HepG2 (cell line): ENCODE measurements around the gene PASK. TPM values are rescaled to one million over a fixed set of nuclear protein-coding genes. Genes with fewer than 3 reads are reported as not detected.

Source experiments
- ATAC-seq: fragments of 200-7000 bp; cut with Tn5 transposase; 3 replicates; pipeline ENCODE4 v1.9.1; 2020; ENCODE audit warnings: mild to moderate bottlenecking, moderate library complexity
- BruUV-seq: library from RNA; stranded (reverse); fragments of 400-500 nt; replicated peaks from 2 replicates; lab custom pipeline; 2021; lab: Mats Ljungman, UMichigan
- CTCF ChIA-PET: fragments of 300-600 bp; formaldehyde crosslinking; extraction: SDS; loops from one replicate; lab custom pipeline; 2021; ENCODE audit warnings: low total read pairs, inconsistent platforms, low intra/inter-chr PET ratio; lab: Yijun Ruan, JAX
- POLR2A ChIA-PET: fragments of 350-600 bp; sonication (Branson Sonifier 250); formaldehyde crosslinking; loops from one replicate; lab custom pipeline; 2020; ENCODE audit warnings: antibody characterized with exemption, inconsistent platforms; lab: Yijun Ruan, JAX
- DNase-seq: peaks from one replicate; pipeline ENCODE4 v3.0.0-alpha.2; 2015; ENCODE audit warnings: low spot score
- FAIRE-seq: peaks from 3 replicates; lab custom pipeline; 2011; peaks lifted over from hg19 to GRCh38; lab: Jason Lieb, UNC
- H2AFZ ChIP-seq: one replicate; pipeline ENCODE4 v1.6.1; 2011; ENCODE audit warnings: low read length, inconsistent platforms
- H3K27ac ChIP-seq: fragments of 300-600 bp; 3 replicates; pipeline ENCODE4 v1.8.0; 2011; ENCODE audit warnings: mixed run types, mild to moderate bottlenecking, mixed read lengths, low read length, inconsistent platforms; ENCODE audit not compliant: insufficient read depth; ENCODE audit errors: extremely low read length
- H3K27me3 ChIP-seq, 2 experiments: fragments of 200-600 bp in 1 of 2; 2 replicates in 1 of 2; 3 replicates in 1 of 2; pipeline versions ENCODE4 v1.6.0 to v1.8.0; 2011; ENCODE audit warnings: low read length in 2 of 2, mild to moderate bottlenecking in 2 of 2, moderate library complexity in 2 of 2, inconsistent platforms in 1 of 2; ENCODE audit not compliant: insufficient read depth in 2 of 2, control insufficient read depth in 1 of 2
- H3K36me3 ChIP-seq, 2 experiments: fragments of 200-600 bp in 1 of 2; replicated peaks in 1 of 2; 2 replicates in 1 of 2; 3 replicates in 1 of 2; pipeline versions ENCODE4 v1.5.1 to v1.8.0; 2011; ENCODE audit warnings: low read length in 2 of 2, inconsistent platforms in 1 of 2; ENCODE audit not compliant: insufficient read depth in 2 of 2, control insufficient read depth in 1 of 2
- H3K4me1 ChIP-seq: 2 replicates; pipeline ENCODE4 v1.5.1; 2012; ENCODE audit warnings: low read length, inconsistent platforms; ENCODE audit not compliant: insufficient read depth
- H3K4me2 ChIP-seq: 2 replicates; pipeline ENCODE4 v1.6.0; 2011; ENCODE audit warnings: low read depth, low read length, inconsistent platforms
- H3K4me3 ChIP-seq, 3 experiments: fragments of 200-600 bp in 1 of 3; sonication (generic), shearing (Covaris generic) in 1 of 3; replicated peaks in 1 of 3; 2 replicates each; pipeline ENCODE4 v1.5.1; 2011 to 2016; ENCODE audit warnings: low read length in 3 of 3, inconsistent platforms in 2 of 3, low read depth in 2 of 3, mild to moderate bottlenecking in 2 of 3, control low read depth in 1 of 3, mixed read lengths in 1 of 3; ENCODE audit not compliant: insufficient read depth in 1 of 3
- H3K79me2 ChIP-seq: one replicate; pipeline ENCODE4 v1.6.1; 2011; ENCODE audit warnings: low read length, inconsistent platforms; ENCODE audit not compliant: insufficient read depth
- H3K9ac ChIP-seq: 2 replicates; pipeline ENCODE4 v1.6.0; 2011; ENCODE audit warnings: mild to moderate bottlenecking, low read depth, low read length, inconsistent platforms; ENCODE audit not compliant: insufficient read depth
- H3K9me3 ChIP-seq: 2 replicates; pipeline ENCODE4 v1.5.1; 2012; ENCODE audit warnings: mild to moderate bottlenecking, low read length
- H4K20me1 ChIP-seq: 2 replicates; pipeline ENCODE4 v1.6.0; 2011; ENCODE audit warnings: inconsistent platforms, mild to moderate bottlenecking, low read length, moderate library complexity; ENCODE audit not compliant: insufficient read depth
- AGO2 ChIP-seq: fragments of 200-400 bp; formaldehyde crosslinking; optimal IDR thresholded peaks from 2 replicates; pipeline ENCODE3; 2017; ENCODE audit warnings: mild to moderate bottlenecking, low read depth, low read length, moderate library complexity
- KDM6A ChIP-seq: IDR thresholded peaks from 2 replicates; pipeline ENCODE4 v1.6.1; 2016; ENCODE audit warnings: low read depth
- NR2F2 ChIP-seq: IDR thresholded peaks from 2 replicates; pipeline ENCODE4 v1.6.1; 2012; ENCODE audit warnings: low read depth, inconsistent platforms, borderline replicate concordance
- RFX1 ChIP-seq: fragments of 450-650 bp; IDR thresholded peaks from 2 replicates; pipeline ENCODE4 v1.6.1; 2017
- ZMYM3 ChIP-seq: sonication (generic); formaldehyde crosslinking; IDR thresholded peaks from 2 replicates; pipeline ENCODE4 v1.5.1; 2020; ENCODE audit warnings: mild to moderate bottlenecking, missing genetic modification reagents
- ZNF792 ChIP-seq: IDR thresholded peaks from 2 replicates; pipeline ENCODE4 v1.6.1; 2016
- WGBS: methylation state at CpG from one replicate; pipeline ENCODE4 v1.1.6; 2017; ENCODE audit warnings: low lambda C conversion rate; 5-methylcytosine and 5-hydroxymethylcytosine counted together
- in situ Hi-C: cut with HindIII; loops from 2 replicates; pipeline ENCODE4 v1.10.0; 2017; ENCODE audit warnings: low pct_unique_long_range_greater_than_20kb; ENCODE audit not compliant: extremely low pct_ligation_motif_present
- intact Hi-C: fragments of 100-400 bp; cut with micrococcal nuclease; formaldehyde crosslinking; loops from one replicate; pipeline ENCODE4 v1.10.0; 2022; ENCODE audit not compliant: unreplicated experiment
- polyA plus RNA-seq, 8 experiments: library from polyadenylated mRNA; depleted of rRNA in 3 of 8; stranded (reverse) in 7 of 8; unstranded in 1 of 8; fragments of >200 nt; fragmentation: Illumina TruSeq in 4 of 8; extraction: Trizol in 4 of 8; gene quantifications; 2 replicates each; pipeline versions ENCODE4 v1.2.1 to v1.2.3, GENCODE V29; 2011 to 2016; ENCODE audit warnings: low read depth in 4 of 8, missing spikeins in 1 of 8, mixed read lengths in 1 of 8; ENCODE audit not compliant: insufficient read depth in 1 of 8
- total RNA-seq, 5 experiments: library from RNA; depleted of rRNA; stranded (reverse); fragments of >200 nt; fragmentation: Illumina TruSeq; extraction: Trizol; gene quantifications; 2 replicates each; pipeline ENCODE4 v1.2.3, GENCODE V29; 2016; ENCODE audit warnings: low read depth in 1 of 5
- TF ChIP-seq, protein P1 (sequence below): sonication (generic); formaldehyde crosslinking; IDR thresholded peaks from 2 replicates; pipeline ENCODE4 v1.4.0; 2020; ENCODE audit warnings: low read depth, mild to moderate bottlenecking, missing genetic modification reagents

Gene PASK
- total and polyA plus RNA-seq, 2 of the 13 experiments (the other 11 are each of a cell fraction or from before 2014, with no cell fraction given): 6.9 to 17.0 TPM

GRCh38 chr2:241083091-241083415 is 66.2 kb downstream of the PASK start:
- Histone ChIP-seq H4K20me1 (no peaks in the 10 kb centered on the region; the same call in 1 of the 2 replicates), H3K27me3 (no peaks in the 10 kb centered on the region), H3K36me3 (peaks cover 8 to 19% of the 10 kb centered on the region in 2 experiments), H3K9me3 (no peaks in the 10 kb centered on the region), H3K79me2 (no peaks in the 10 kb centered on the region), H2AFZ (no peak overlapping the region), H3K27ac (no peak overlapping the region), H3K4me2 (no peak overlapping the region), H3K4me1 (peaks cover 28% of the 10 kb centered on the region), H3K9ac (no peak overlapping the region), H3K4me3 (no peak overlapping the region)
- ChIA-PET POLR2A (no interaction called here), CTCF (no interaction called here)
- no TSS peak for BruUV-seq
- ATAC-seq (no peak; the same call in 2 of the 3 replicates), FAIRE-seq (no peak), DNase-seq (no peak)
- WGBS: 85% methylated on average over 5 of the region's 5 CpGs
- in situ Hi-C loops: no loop called here
- TF ChIP-seq RFX1 (no peak), NR2F2 (no peak), ZNF792 (CRISPR knock-in tag) (no peak), KDM6A (CRISPR knock-in tag) (no peak), AGO2 (peak; percentile 19)
- intact Hi-C loops: no loop called here

- in situ Hi-C loops: no loop called here
Observed at GRCh38 chr2:241082341-241083090, 66.8 kb downstream of the PASK start.

More at GRCh38 chr2:241082341-241083090, 66.8 kb downstream of the PASK start:
- Histone ChIP-seq H2AFZ (no peak overlapping the region), H4K20me1 (no peaks in the 10 kb centered on the region; the same call in 1 of the 2 replicates), H3K4me1 (peaks cover 28% of the 10 kb centered on the region), H3K9me3 (no peaks in the 10 kb centered on the region), H3K36me3 (peaks cover 4 to 13% of the 10 kb centered on the region in 2 experiments), H3K27me3 (no peaks in the 10 kb centered on the region), H3K4me3 (no peak overlapping the region), H3K9ac (no peak overlapping the region), H3K79me2 (no peaks in the 10 kb centered on the region), H3K27ac (no peak overlapping the region), H3K4me2 (0 out of 2 replicates have a peak overlapping the region, but pooled peaks have one; percentile 2)
- 79% methylated on average over 14 of the region's 14 CpGs for WGBS
- CTCF ChIA-PET: no interaction called here
- ATAC-seq: peak; percentile 2; the same call in 1 of the 3 replicates
- TF ChIP-seq, protein P1, sequence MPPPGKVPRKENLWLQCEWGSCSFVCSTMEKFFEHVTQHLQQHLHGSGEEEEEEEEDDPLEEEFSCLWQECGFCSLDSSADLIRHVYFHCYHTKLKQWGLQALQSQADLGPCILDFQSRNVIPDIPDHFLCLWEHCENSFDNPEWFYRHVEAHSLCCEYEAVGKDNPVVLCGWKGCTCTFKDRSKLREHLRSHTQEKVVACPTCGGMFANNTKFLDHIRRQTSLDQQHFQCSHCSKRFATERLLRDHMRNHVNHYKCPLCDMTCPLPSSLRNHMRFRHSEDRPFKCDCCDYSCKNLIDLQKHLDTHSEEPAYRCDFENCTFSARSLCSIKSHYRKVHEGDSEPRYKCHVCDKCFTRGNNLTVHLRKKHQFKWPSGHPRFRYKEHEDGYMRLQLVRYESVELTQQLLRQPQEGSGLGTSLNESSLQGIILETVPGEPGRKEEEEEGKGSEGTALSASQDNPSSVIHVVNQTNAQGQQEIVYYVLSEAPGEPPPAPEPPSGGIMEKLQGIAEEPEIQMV (CRISPR knock-in tag): no peak
- TF ChIP-seq ZMYM3: 0 out of 2 replicates have a peak, but pooled peaks have one; percentile 12
- intact Hi-C loops: no loop called here
- DNase-seq: no peak
- FAIRE-seq: no peak
- BruUV-seq: no TSS peak
- POLR2A ChIA-PET: interaction anchor here (1.2 to 1.3 kb wide), 2 partner anchors 11 to 19 kb away, joined by 3 to 6 read pairs; partner anchors contain the start of gene MTERF4
